ENCODE measurements around the gene C3orf18.

The C3orf18 gene

GRCh38 chr3:50531201-50531600 lies 36.3 kb downstream of the C3orf18 start:
- Histone ChIP-seq H3K9me3 (ENCODE audit: control insufficient read depth, low read length) (no peaks in the 10 kb centered on the region), H3K4me1 (ENCODE audit: control insufficient read depth, insufficient read depth, low read length, poor library complexity, severe bottlenecking) (peaks cover 7% of the 10 kb centered on the region), H3K27ac (ENCODE audit: low read depth, low read length, severe bottlenecking) (no peak overlapping the region), H3K4me3 (ENCODE audit: extremely low read depth, insufficient read depth, low read length, poor library complexity, severe bottlenecking) (no peak overlapping the region), H3K36me3 (ENCODE audit: control insufficient read depth, insufficient read depth, low read length) (no peaks in the 10 kb centered on the region)
- 93 to 98% methylated on average over 4 of the region's 4 CpGs for WGBS, 2 experiments (ENCODE audit: insufficient coverage in 2 of 2)

GRCh38 chr3:50530001-50530970 lies 37.3 kb downstream of the C3orf18 start:
- WGBS, 2 experiments (ENCODE audit: insufficient coverage in 2 of 2): 31 to 35% methylated on average over 43 to 44 of the region's 48 CpGs
- H3K36me3 ChIP-seq (ENCODE audit: control insufficient read depth, insufficient read depth, low read length): no peaks in the 10 kb centered on the region
- no peak overlapping the region for H3K27ac ChIP-seq (ENCODE audit: low read depth, low read length, severe bottlenecking)
- peaks cover 7% of the 10 kb centered on the region for H3K4me1 ChIP-seq (ENCODE audit: control insufficient read depth, insufficient read depth, low read length, poor library complexity, severe bottlenecking)
- no peak overlapping the region for H3K4me3 ChIP-seq (ENCODE audit: extremely low read depth, insufficient read depth, low read length, poor library complexity, severe bottlenecking)
- no peaks in the 10 kb centered on the region for H3K9me3 ChIP-seq (ENCODE audit: control insufficient read depth, low read length)

- H3K36me3 ChIP-seq (ENCODE audit: control insufficient read depth, insufficient read depth, low read length): no peaks in the 10 kb centered on the region
- no peak overlapping the region for H3K27ac ChIP-seq (ENCODE audit: low read depth, low read length, severe bottlenecking)
- H3K4me1 ChIP-seq (ENCODE audit: control insufficient read depth, insufficient read depth, low read length, poor library complexity, severe bottlenecking): peaks cover under 1% of the 10 kb centered on the region
- no peak overlapping the region for H3K4me3 ChIP-seq (ENCODE audit: extremely low read depth, insufficient read depth, low read length, poor library complexity, severe bottlenecking)
- 40 to 48% methylated on average over 3 to 6 of the region's 6 CpGs for WGBS, 2 experiments (ENCODE audit: insufficient coverage in 2 of 2)
- H3K9me3 ChIP-seq (ENCODE audit: control insufficient read depth, low read length): no peaks in the 10 kb centered on the region
These were observed 41.6 kb downstream of the C3orf18 start for GRCh38 chr3:50525987-50526386.

GRCh38 chr3:50525191-50525910 lies 42.2 kb downstream of the C3orf18 start:
- Histone ChIP-seq H3K9me3 (ENCODE audit: control insufficient read depth, low read length) (no peaks in the 10 kb centered on the region), H3K27ac (ENCODE audit: low read depth, low read length, severe bottlenecking) (no peak overlapping the region), H3K4me1 (ENCODE audit: control insufficient read depth, insufficient read depth, low read length, poor library complexity, severe bottlenecking) (peaks cover 6% of the 10 kb centered on the region), H3K4me3 (ENCODE audit: extremely low read depth, insufficient read depth, low read length, poor library complexity, severe bottlenecking) (no peak overlapping the region), H3K36me3 (ENCODE audit: control insufficient read depth, insufficient read depth, low read length) (no peaks in the 10 kb centered on the region)
- WGBS, 2 experiments (ENCODE audit: insufficient coverage in 2 of 2): 54 to 85% methylated on average over 2 to 9 of the region's 9 CpGs

- H3K27ac ChIP-seq (ENCODE audit: low read depth, low read length, severe bottlenecking): no peak overlapping the region
- peaks cover 6% of the 10 kb centered on the region for H3K4me1 ChIP-seq (ENCODE audit: control insufficient read depth, insufficient read depth, low read length, poor library complexity, severe bottlenecking)
- no peak overlapping the region for H3K4me3 ChIP-seq (ENCODE audit: extremely low read depth, insufficient read depth, low read length, poor library complexity, severe bottlenecking)
- H3K9me3 ChIP-seq (ENCODE audit: control insufficient read depth, low read length): no peaks in the 10 kb centered on the region
- no peaks in the 10 kb centered on the region for H3K36me3 ChIP-seq (ENCODE audit: control insufficient read depth, insufficient read depth, low read length)
- 92 to 100% methylated on average over 1 to 3 of the region's 5 CpGs for WGBS, 2 experiments (ENCODE audit: insufficient coverage in 2 of 2)
These were observed 42.8 kb downstream of the C3orf18 start for GRCh38 chr3:50524746-50525145.

- H3K36me3 ChIP-seq (ENCODE audit: control insufficient read depth, insufficient read depth, low read length): no peaks in the 10 kb centered on the region
- peaks cover 6% of the 10 kb centered on the region for H3K4me1 ChIP-seq (ENCODE audit: control insufficient read depth, insufficient read depth, low read length, poor library complexity, severe bottlenecking)
- H3K9me3 ChIP-seq (ENCODE audit: control insufficient read depth, low read length): no peaks in the 10 kb centered on the region
- no peak overlapping the region for H3K27ac ChIP-seq (ENCODE audit: low read depth, low read length, severe bottlenecking)
- WGBS, 2 experiments (ENCODE audit: insufficient coverage in 2 of 2): 73 to 76% methylated on average over 7 to 8 of the region's 9 CpGs
- H3K4me3 ChIP-seq (ENCODE audit: extremely low read depth, insufficient read depth, low read length, poor library complexity, severe bottlenecking): no peak overlapping the region
These were observed 44.2 kb downstream of the C3orf18 start for GRCh38 chr3:50523279-50523811.

- no peaks in the 10 kb centered on the region for H3K9me3 ChIP-seq (ENCODE audit: control insufficient read depth, low read length)
- H3K36me3 ChIP-seq (ENCODE audit: control insufficient read depth, insufficient read depth, low read length): no peaks in the 10 kb centered on the region
- H3K4me1 ChIP-seq (ENCODE audit: control insufficient read depth, insufficient read depth, low read length, poor library complexity, severe bottlenecking): peaks cover 13% of the 10 kb centered on the region
- H3K4me3 ChIP-seq (ENCODE audit: extremely low read depth, insufficient read depth, low read length, poor library complexity, severe bottlenecking): no peak overlapping the region
- 96 to 100% methylated on average over 2 to 5 of the region's 5 CpGs for WGBS, 2 experiments (ENCODE audit: insufficient coverage in 2 of 2)
- H3K27ac ChIP-seq (ENCODE audit: low read depth, low read length, severe bottlenecking): no peak overlapping the region
These were observed 46.0 kb downstream of the C3orf18 start for GRCh38 chr3:50521572-50521971.

GRCh38 chr3:50520849-50521248 lies 46.7 kb downstream of the C3orf18 start:
- peaks cover 16% of the 10 kb centered on the region for H3K4me1 ChIP-seq (ENCODE audit: control insufficient read depth, insufficient read depth, low read length, poor library complexity, severe bottlenecking)
- WGBS, 2 experiments (ENCODE audit: insufficient coverage in 2 of 2): 66 to 100% methylated on average over 1 to 3 of the region's 3 CpGs
- no peaks in the 10 kb centered on the region for H3K36me3 ChIP-seq (ENCODE audit: control insufficient read depth, insufficient read depth, low read length)

GRCh38 chr3:50519471-50520089 lies 48.0 kb downstream of the C3orf18 start:
- H3K36me3 ChIP-seq (ENCODE audit: control insufficient read depth, insufficient read depth, low read length): no peaks in the 10 kb centered on the region
- WGBS, 2 experiments (ENCODE audit: insufficient coverage in 2 of 2): 4 to 20% methylated on average over 4 of the region's 7 CpGs
- H3K4me1 ChIP-seq (ENCODE audit: control insufficient read depth, insufficient read depth, low read length, poor library complexity, severe bottlenecking): peaks cover 28% of the 10 kb centered on the region
- no peak overlapping the region for H3K27ac ChIP-seq (ENCODE audit: low read depth, low read length, severe bottlenecking)
- H3K4me3 ChIP-seq (ENCODE audit: extremely low read depth, insufficient read depth, low read length, poor library complexity, severe bottlenecking): no peak overlapping the region
- no peaks in the 10 kb centered on the region for H3K9me3 ChIP-seq (ENCODE audit: control insufficient read depth, low read length)

More at GRCh38 chr3:50520849-50521248, 46.7 kb downstream of the C3orf18 start:
- Histone ChIP-seq H3K9me3 (ENCODE audit: control insufficient read depth, low read length) (no peaks in the 10 kb centered on the region), H3K27ac (ENCODE audit: low read depth, low read length, severe bottlenecking) (no peak overlapping the region), H3K4me3 (ENCODE audit: extremely low read depth, insufficient read depth, low read length, poor library complexity, severe bottlenecking) (no peak overlapping the region)

- no peak overlapping the region for H3K4me3 ChIP-seq (ENCODE audit: extremely low read depth, insufficient read depth, low read length, poor library complexity, severe bottlenecking)
- no peaks in the 10 kb centered on the region for H3K36me3 ChIP-seq (ENCODE audit: control insufficient read depth, insufficient read depth, low read length)
- WGBS, 2 experiments (ENCODE audit: insufficient coverage in 2 of 2): 88 to 93% methylated on average over 6 to 7 of the region's 7 CpGs
- H3K27ac ChIP-seq (ENCODE audit: low read depth, low read length, severe bottlenecking): no peak overlapping the region
- H3K9me3 ChIP-seq (ENCODE audit: control insufficient read depth, low read length): no peaks in the 10 kb centered on the region
- H3K4me1 ChIP-seq (ENCODE audit: control insufficient read depth, insufficient read depth, low read length, poor library complexity, severe bottlenecking): peaks cover 29% of the 10 kb centered on the region
These were observed 49.1 kb downstream of the C3orf18 start for GRCh38 chr3:50518436-50518835.
